Suprapubic skin (tissue), 4 donors: ENCODE data around the gene FGD3.

ENCODE experiments used
- CTCF ChIP-seq, 2 donors: fragments of 200-600 bp in 1 of 2; fragments of 450-650 bp in 1 of 2; sonication (generic) in 1 of 2; IDR thresholded peaks; one replicate each; pipeline ENCODE4 v1.5.1; 2016 to 2019; ENCODE audit warnings: antibody characterized with exemption in 2 of 2, mild to moderate bottlenecking in 1 of 2, moderate library complexity in 1 of 2
- EP300 ChIP-seq: sonication (generic); formaldehyde crosslinking; IDR thresholded peaks from one replicate; pipeline ENCODE4 v1.6.1; 2017; ENCODE audit warnings: antibody characterized with exemption
- POLR2A ChIP-seq, 2 donors: fragments of 450-650 bp; IDR thresholded peaks; one replicate each; pipeline ENCODE4 v1.6.1; 2017; ENCODE audit warnings: antibody characterized with exemption in 2 of 2, mild to moderate bottlenecking in 2 of 2, moderate library complexity in 2 of 2
- POLR2AphosphoS5 ChIP-seq, 3 donors: sonication (generic); formaldehyde crosslinking; IDR thresholded peaks; one replicate each; pipeline ENCODE4 v1.6.1; 2017; ENCODE audit warnings: antibody characterized with exemption in 3 of 3

DNA sequence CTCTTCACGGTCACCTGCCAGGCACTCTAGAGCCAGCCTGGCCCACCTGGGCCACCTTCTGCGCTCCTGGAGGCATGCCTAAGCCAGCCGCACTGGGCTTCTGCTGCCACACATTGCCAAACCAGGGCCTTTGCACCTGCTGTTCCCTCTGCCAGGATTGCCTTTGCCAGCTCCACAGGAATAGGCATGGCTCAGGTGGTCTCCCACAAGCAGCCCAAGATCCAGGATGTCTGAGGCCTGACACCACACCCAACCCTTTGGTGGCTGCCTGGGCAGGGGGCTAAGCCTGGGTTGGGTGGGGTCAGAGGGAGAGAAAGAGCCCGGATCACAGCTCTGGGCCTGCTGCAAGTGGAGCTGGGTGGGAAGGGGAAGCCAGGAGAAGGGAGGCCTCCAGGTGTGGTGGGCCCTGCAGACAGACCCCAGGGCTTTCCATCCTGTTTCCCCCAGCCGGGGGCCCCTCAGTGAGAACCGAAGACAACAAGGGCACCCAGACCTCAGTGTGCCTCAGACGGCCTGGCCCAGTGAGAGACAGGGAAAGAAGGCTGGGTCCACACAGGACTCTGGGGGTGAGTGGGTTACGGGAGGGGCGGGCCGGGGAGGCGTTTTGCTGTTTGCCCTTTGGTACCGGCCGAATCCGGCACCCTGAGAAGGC lies 110.5 kb downstream of the FGD3 start:
- TF ChIP-seq CTCF (IDR thresholded peaks at IDR 0.05) (no peak), POLR2A (IDR thresholded peaks at IDR 0.05) (no peak), POLR2AphosphoS5 (IDR thresholded peaks at IDR 0.05) (no peak), EP300 (no peak)
